Psoas muscle (tissue), 8 donors: Measurements from ENCODE around the gene APPBP2. TPM values are rescaled to one million over a fixed set of nuclear protein-coding genes. Genes with fewer than 3 reads are reported as not detected.
A peak's percentile ranks its signal among the peaks of the same experiment; 100 is the strongest.

ENCODE experiments used
- ATAC-seq, 4 donors: fragments of 200-7000 bp; cut with Tn5 transposase; one replicate each; pipeline ENCODE4 v1.9.1; 2020; ENCODE audit warnings: moderate library complexity in 3 of 4, mild to moderate bottlenecking in 2 of 4
- DNase-seq, 2 donors: peaks; one replicate each; pipeline ENCODE4 v3.0.0-alpha.2; 2020
- H3K27ac ChIP-seq: fragments of 200-600 bp; one replicate; pipeline ENCODE4 v1.8.0; 2022
- H3K27me3 ChIP-seq, 3 donors: fragments of 200-600 bp in 1 of 3; one replicate each; pipeline versions ENCODE4 v1.6.1 to v1.8.0; 2013 to 2022; ENCODE audit warnings: low read length in 2 of 3, mild to moderate bottlenecking in 2 of 3, moderate library complexity in 1 of 3; ENCODE audit not compliant: insufficient read depth in 3 of 3
- H3K36me3 ChIP-seq, 2 donors: fragments of 200-600 bp in 1 of 2; one replicate each; pipeline versions ENCODE4 v1.6.1 to v1.8.0; 2013 to 2022; ENCODE audit warnings: low read depth in 1 of 2, mild to moderate bottlenecking in 1 of 2, moderate library complexity in 1 of 2; ENCODE audit not compliant: insufficient read depth in 1 of 2
- H3K4me1 ChIP-seq: fragments of 200-600 bp; one replicate; pipeline ENCODE4 v1.8.0; 2022
- H3K4me3 ChIP-seq: fragments of 200-600 bp; one replicate; pipeline ENCODE4 v1.8.0; 2022; ENCODE audit warnings: mild to moderate bottlenecking
- H3K9me3 ChIP-seq: fragments of 200-600 bp; one replicate; pipeline ENCODE4 v1.8.0; 2022
- WGBS, 3 donors: extraction: QIAGEN DNeasy Blood & Tissue Kit; methylation state at CpG; one replicate each; pipeline versions ENCODE4 v1.1.6 to v1.1.7; 2013; 5-methylcytosine and 5-hydroxymethylcytosine counted together
- intact Hi-C, 2 donors: fragments of 100-400 bp; cut with DNase I; formaldehyde crosslinking; loops; one replicate each; pipeline versions ENCODE4 v1.11.0 to v1.14.2; 2022
- polyA plus RNA-seq, 3 donors: library from polyadenylated mRNA; stranded (reverse); fragments of 200-250 nt; gene quantifications; one replicate each; pipeline ENCODE4 v1.2.3, GENCODE V29; 2013
- total RNA-seq, 4 donors: library from RNA; stranded (reverse); fragmentation: NEBNext Ultra II Directional in 2 of 4; extraction: Animal tissue kit (Norgen Biotek cat#: 25700) in 2 of 4; gene quantifications; one replicate each; pipeline versions ENCODE4 v1.2.1 to v1.2.4, GENCODE V29; 2021 to 2023
- TF ChIP-seq, protein P1 (sequence below): fragments of 200-600 bp; IDR thresholded peaks from one replicate; pipeline ENCODE4 v1.8.0; 2022; ENCODE audit warnings: antibody characterized with exemption
- donor health status: healthy with polysubstance abuse.
- donor health status: DM: no; HTN: no; CAD: no; lungs with moderate emphysema.
- donor health status: Bipolar disorder and iron deficiency.
- donor health status: healthy.
- donor health status: DM: yes; HTN: yes; CAD: no.
- donor health status: DM: no; HTN: no; CAD: no.
- donor health status: DM: no; HTN: no; CAD: no.
- donor health status: DM: yes; HTN: yes; CAD: no.

Gene APPBP2
- total and polyA plus RNA-seq, 7 donors, result 5.9 to 35.4 (median 22.1) TPM

GRCh38 chr17:60514500-60514899 lies 11.5 kb downstream of the APPBP2 start:
- DNase-seq (no peak), ATAC-seq (no peak)
- Histone ChIP-seq H3K27ac (no peak overlapping the region), H3K27me3 (no peaks in the 10 kb centered on the region), H3K9me3 (no peaks in the 10 kb centered on the region), H3K4me3 (no peak overlapping the region), H3K36me3 (peaks cover 0 to 37% of the 10 kb centered on the region in 2 donors), H3K4me1 (peaks cover 11% of the 10 kb centered on the region)
- WGBS, 3 donors, result 93 to 100% (median 94%) methylated on average over 1 of the region's 1 CpG
- intact Hi-C loops, result no loop called here
- TF ChIP-seq, protein P1, sequence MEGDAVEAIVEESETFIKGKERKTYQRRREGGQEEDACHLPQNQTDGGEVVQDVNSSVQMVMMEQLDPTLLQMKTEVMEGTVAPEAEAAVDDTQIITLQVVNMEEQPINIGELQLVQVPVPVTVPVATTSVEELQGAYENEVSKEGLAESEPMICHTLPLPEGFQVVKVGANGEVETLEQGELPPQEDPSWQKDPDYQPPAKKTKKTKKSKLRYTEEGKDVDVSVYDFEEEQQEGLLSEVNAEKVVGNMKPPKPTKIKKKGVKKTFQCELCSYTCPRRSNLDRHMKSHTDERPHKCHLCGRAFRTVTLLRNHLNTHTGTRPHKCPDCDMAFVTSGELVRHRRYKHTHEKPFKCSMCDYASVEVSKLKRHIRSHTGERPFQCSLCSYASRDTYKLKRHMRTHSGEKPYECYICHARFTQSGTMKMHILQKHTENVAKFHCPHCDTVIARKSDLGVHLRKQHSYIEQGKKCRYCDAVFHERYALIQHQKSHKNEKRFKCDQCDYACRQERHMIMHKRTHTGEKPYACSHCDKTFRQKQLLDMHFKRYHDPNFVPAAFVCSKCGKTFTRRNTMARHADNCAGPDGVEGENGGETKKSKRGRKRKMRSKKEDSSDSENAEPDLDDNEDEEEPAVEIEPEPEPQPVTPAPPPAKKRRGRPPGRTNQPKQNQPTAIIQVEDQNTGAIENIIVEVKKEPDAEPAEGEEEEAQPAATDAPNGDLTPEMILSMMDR, result no peak

GRCh38 chr17:60514053-60514452 lies 12.0 kb downstream of the APPBP2 start:
- DNase-seq, result no peak
- Histone ChIP-seq H3K36me3 (peaks cover 0 to 33% of the 10 kb centered on the region in 2 donors), H3K4me1 (peaks cover 16% of the 10 kb centered on the region), H3K9me3 (no peaks in the 10 kb centered on the region), H3K27ac (no peak overlapping the region), H3K27me3 (no peaks in the 10 kb centered on the region), H3K4me3 (no peak overlapping the region)
- intact Hi-C loops, result no loop called here
- ATAC-seq, result no peak
- TF ChIP-seq, protein P1, result no peak
- 91 to 92% (median 91%) methylated on average over 3 of the region's 3 CpGs for WGBS, 3 donors

DNA sequence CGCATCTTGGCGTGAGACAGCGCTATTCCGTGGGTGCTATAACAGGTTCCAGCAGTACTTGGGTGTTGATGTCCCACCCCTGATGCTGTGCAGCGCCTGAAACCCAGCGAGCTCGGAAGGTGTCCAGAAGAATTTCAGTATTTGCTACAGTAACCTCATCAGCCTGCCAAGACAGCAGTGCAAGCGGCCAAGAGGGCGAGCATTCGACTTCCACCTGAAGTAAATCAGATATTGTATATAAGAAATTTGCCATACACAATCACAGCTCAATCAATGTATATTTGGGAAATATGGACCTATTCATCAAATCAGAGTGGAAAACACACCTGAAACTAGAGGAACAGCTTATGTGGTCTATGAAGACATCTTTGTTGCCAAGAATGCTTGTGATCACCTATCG lies 13.0 kb downstream of the APPBP2 start:
- Histone ChIP-seq H3K9me3 (no peaks in the 10 kb centered on the region), H3K27me3 (no peaks in the 10 kb centered on the region), H3K4me1 (peaks cover 23% of the 10 kb centered on the region), H3K4me3 (no peak overlapping the region), H3K36me3 (peaks cover 0 to 30% of the 10 kb centered on the region in 2 donors), H3K27ac (no peak overlapping the region)
- 90 to 95% (median 91%) methylated on average over 11 of the region's 11 CpGs for WGBS, 3 donors
- no peak for ATAC-seq
- TF ChIP-seq, protein P1, result no peak
- DNase-seq, result no peak
- intact Hi-C loops, result no loop called here

- DNase-seq (no peak), ATAC-seq (no peak)
- Histone ChIP-seq H3K4me1 (peaks cover 30% of the 10 kb centered on the region), H3K9me3 (no peaks in the 10 kb centered on the region), H3K27ac (no peak overlapping the region), H3K36me3 (peaks cover 0 to 27% of the 10 kb centered on the region in 2 donors), H3K27me3 (no peaks in the 10 kb centered on the region), H3K4me3 (no peak overlapping the region)
- intact Hi-C loops, result no loop called here
- TF ChIP-seq, protein P1, result no peak
Measured at GRCh38 chr17:60510723-60511122, 15.3 kb downstream of the APPBP2 start.

DNA sequence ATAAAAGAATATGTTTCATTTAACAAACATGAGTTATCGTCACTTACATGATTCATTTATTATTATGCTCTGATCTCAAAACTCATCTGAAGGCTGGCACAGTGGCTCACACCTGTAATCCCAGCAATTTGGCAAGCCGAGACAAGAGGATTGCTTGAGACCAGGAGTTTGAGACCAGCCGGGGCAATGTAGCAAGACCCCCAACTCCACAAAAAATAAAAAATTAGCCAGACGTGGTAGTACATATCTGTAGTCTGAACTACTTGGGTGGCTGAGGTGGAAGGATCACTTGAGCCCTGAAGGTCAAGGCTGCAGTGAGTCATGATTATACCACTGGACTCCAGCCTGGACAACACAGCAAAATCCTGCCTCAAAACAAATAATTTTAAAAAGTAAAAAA lies 16.0 kb downstream of the APPBP2 start:
- Histone ChIP-seq H3K4me3 (no peak overlapping the region), H3K4me1 (peaks cover 31% of the 10 kb centered on the region), H3K36me3 (peaks cover 0 to 22% of the 10 kb centered on the region in 2 donors), H3K27ac (no peak overlapping the region), H3K27me3 (no peaks in the 10 kb centered on the region), H3K9me3 (no peaks in the 10 kb centered on the region)
- TF ChIP-seq, protein P1, result no peak
- DNase-seq (no peak), ATAC-seq (peak in 1 of 4 donors; percentile 46)
- 89 to 95% (median 93%) methylated on average over 4 of the region's 4 CpGs for WGBS, 3 donors
- intact Hi-C loops, result no loop called here
